Neural progenitor cell (in vitro differentiated cells): Measurements from ENCODE around the gene SERTAD4.

Experiments
- CTCF ChIP-seq: fragments of 200-600 bp; sonication (generic); IDR thresholded peaks from 2 replicates; pipeline ENCODE4 v1.5.1; 2017; ENCODE audit warnings: antibody characterized with exemption, mild to moderate bottlenecking
- EZH2 ChIP-seq: fragments of 200-600 bp; sonication (generic); IDR thresholded peaks from 2 replicates; pipeline ENCODE4 v1.6.1; 2017; ENCODE audit warnings: antibody characterized with exemption, mild to moderate bottlenecking, moderate library complexity

GRCh38 chr1:210236840-210237409 lies 4.3 kb downstream of the SERTAD4 start:
- TF ChIP-seq CTCF (no peak), EZH2 (no peak)
